H9 (cell line): ENCODE measurements around the gene DLX5. TPM values are rescaled to one million over a fixed set of nuclear protein-coding genes. Genes with fewer than 3 reads are reported as not detected.

Source experiments
- DNase-seq: peaks from one replicate; pipeline ENCODE4 v3.0.0-alpha.2; 2017
- H2AFZ ChIP-seq: one replicate; pipeline ENCODE4 v1.6.1; 2013; ENCODE audit warnings: mild to moderate bottlenecking, low read length, control low read depth, moderate library complexity
- H2AK5ac ChIP-seq: 2 replicates; pipeline ENCODE4 v1.6.1; 2013; ENCODE audit warnings: low read length, control low read depth, mixed read lengths; ENCODE audit not compliant: insufficient read length
- H2BK120ac ChIP-seq: one replicate; pipeline ENCODE4 v1.6.1; 2013; ENCODE audit warnings: low read depth, mild to moderate bottlenecking, low read length, control low read depth, inconsistent platforms; ENCODE audit not compliant: poor library complexity, severe bottlenecking
- H2BK12ac ChIP-seq: 2 replicates; pipeline ENCODE4 v1.6.1; 2013; ENCODE audit warnings: low read length, control low read depth, mixed read lengths, low read depth; ENCODE audit not compliant: insufficient read length
- H2BK15ac ChIP-seq: 2 replicates; pipeline ENCODE4 v1.6.1; 2013; ENCODE audit warnings: low read depth, low read length, control low read depth
- H2BK20ac ChIP-seq: one replicate; pipeline ENCODE4 v1.6.1; 2013; ENCODE audit warnings: low read depth, mild to moderate bottlenecking, low read length, control low read depth, inconsistent platforms; ENCODE audit not compliant: poor library complexity, severe bottlenecking
- H2BK5ac ChIP-seq: 2 replicates; pipeline ENCODE4 v1.6.1; 2013; ENCODE audit warnings: low read length, control low read depth, mixed read lengths; ENCODE audit not compliant: insufficient read length
- H3K14ac ChIP-seq: 2 replicates; pipeline ENCODE4 v1.6.1; 2013; ENCODE audit warnings: low read length, control low read depth; ENCODE audit not compliant: insufficient read depth
- H3K18ac ChIP-seq: 2 replicates; pipeline ENCODE4 v1.6.1; 2013; ENCODE audit warnings: low read depth, mild to moderate bottlenecking, mixed read lengths, low read length, control low read depth; ENCODE audit not compliant: insufficient read length
- H3K23ac ChIP-seq: 2 replicates; pipeline ENCODE4 v1.6.1; 2013; ENCODE audit warnings: low read length, control low read depth, mixed read lengths, low read depth; ENCODE audit not compliant: insufficient read length
- H3K23me2 ChIP-seq: 2 replicates; pipeline ENCODE4 v1.6.1; 2013; ENCODE audit warnings: low read depth, mild to moderate bottlenecking, mixed read lengths, low read length, control low read depth; ENCODE audit not compliant: insufficient read length, poor library complexity, severe bottlenecking
- H3K27ac ChIP-seq: 2 replicates; pipeline ENCODE4 v1.5.1; 2013; ENCODE audit warnings: low read length, control low read depth, mixed read lengths, low read depth; ENCODE audit not compliant: insufficient read length
- H3K27me3 ChIP-seq: 2 replicates; pipeline ENCODE4 v1.6.1; 2013; ENCODE audit warnings: low read length, control low read depth, inconsistent platforms; ENCODE audit not compliant: insufficient read depth
- H3K4ac ChIP-seq: 2 replicates; pipeline ENCODE4 v1.6.1; 2013; ENCODE audit warnings: low read depth, mild to moderate bottlenecking, control low read depth, inconsistent platforms, low read length, moderate library complexity
- H3K4me1 ChIP-seq: 2 replicates; pipeline ENCODE4 v1.6.1; 2013; ENCODE audit warnings: low read length, control low read depth, inconsistent platforms; ENCODE audit not compliant: insufficient read depth
- H3K4me2 ChIP-seq: 2 replicates; pipeline ENCODE4 v1.6.1; 2013; ENCODE audit warnings: low read length, control low read depth, mixed read lengths; ENCODE audit not compliant: insufficient read length, insufficient read depth
- H3K56ac ChIP-seq: 2 replicates; pipeline ENCODE4 v1.6.1; 2013; ENCODE audit warnings: low read depth, mild to moderate bottlenecking, mixed read lengths, low read length, control low read depth; ENCODE audit not compliant: insufficient read length
- H3K79me1 ChIP-seq: 2 replicates; pipeline ENCODE4 v1.6.1; 2013; ENCODE audit warnings: low read depth, mild to moderate bottlenecking, moderate library complexity, low read length, control low read depth, inconsistent platforms; ENCODE audit not compliant: insufficient read depth, poor library complexity, severe bottlenecking
- H3K79me2 ChIP-seq: 2 replicates; pipeline ENCODE4 v1.6.1; 2013; ENCODE audit warnings: low read length, control low read depth, inconsistent platforms; ENCODE audit not compliant: insufficient read depth
- H3K9ac ChIP-seq: 2 replicates; pipeline ENCODE4 v1.6.1; 2013; ENCODE audit warnings: low read length, control low read depth, mixed read lengths; ENCODE audit not compliant: insufficient read length; ENCODE audit errors: extremely low read depth
- H3K9me3 ChIP-seq: one replicate; pipeline ENCODE4 v1.6.1; 2013; ENCODE audit warnings: low read depth, low read length, inconsistent platforms; ENCODE audit not compliant: control insufficient read depth
- H3T11ph ChIP-seq: one replicate; pipeline ENCODE4 v1.6.1; 2013; ENCODE audit warnings: mild to moderate bottlenecking, low read length, control low read depth, inconsistent platforms
- H4K20me1 ChIP-seq: one replicate; pipeline ENCODE4 v1.6.1; 2013; ENCODE audit not compliant: control insufficient read depth, insufficient read length, insufficient read depth
- H4K5ac ChIP-seq: 2 replicates; pipeline ENCODE4 v1.6.1; 2013; ENCODE audit warnings: low read depth, mild to moderate bottlenecking, mixed read lengths, low read length, control low read depth; ENCODE audit not compliant: insufficient read length
- H4K8ac ChIP-seq: replicated peaks from 2 replicates; pipeline ENCODE4 v1.6.1; 2013; ENCODE audit warnings: low read length, control low read depth, mixed read lengths, low read depth; ENCODE audit not compliant: insufficient read length
- H4K91ac ChIP-seq: 2 replicates; pipeline ENCODE4 v1.6.1; 2013; ENCODE audit warnings: low read depth, mild to moderate bottlenecking, moderate library complexity, mixed read lengths, low read length, control low read depth; ENCODE audit not compliant: insufficient read length
- H3K27ac Mint-ChIP-seq, 3 experiments: 2 replicates in 2 of 3; 3 replicates in 1 of 3; pipeline ENCODE4 v1.8.0; 2020 to 2021; ENCODE audit warnings: mixed read lengths in 3 of 3, mild to moderate bottlenecking in 1 of 3, moderate library complexity in 1 of 3
- H3K27me3 Mint-ChIP-seq: 2 replicates; pipeline ENCODE4 v1.8.0; 2021; ENCODE audit warnings: low read depth, mild to moderate bottlenecking, moderate library complexity, mixed read lengths
- H3K36me3 Mint-ChIP-seq, 3 experiments: 2 replicates in 2 of 3; 3 replicates in 1 of 3; pipeline ENCODE4 v1.8.0; 2020 to 2021; ENCODE audit warnings: low read depth in 3 of 3, mixed read lengths in 3 of 3; ENCODE audit not compliant: insufficient read depth in 1 of 3
- H3K4me1 Mint-ChIP-seq, 2 experiments: 2 replicates each; pipeline ENCODE4 v1.8.0; 2020; ENCODE audit warnings: mixed read lengths in 2 of 2
- H3K4me3 Mint-ChIP-seq, 2 experiments: 2 replicates in 1 of 2; 3 replicates in 1 of 2; pipeline ENCODE4 v1.8.0; 2020 to 2021; ENCODE audit warnings: mild to moderate bottlenecking in 2 of 2, mixed read lengths in 2 of 2, moderate library complexity in 1 of 2
- H3K9me3 Mint-ChIP-seq, 2 experiments: 2 replicates in 1 of 2; 3 replicates in 1 of 2; pipeline ENCODE4 v1.8.0; 2020; ENCODE audit warnings: mild to moderate bottlenecking in 2 of 2, mixed read lengths in 2 of 2, moderate library complexity in 1 of 2
- CTCF ChIP-seq: fragments of 200-600 bp; sonication (generic); conservative IDR thresholded peaks from 3 replicates; pipeline ENCODE4 v1.8.0; 2021; ENCODE audit warnings: antibody characterized with exemption, mild to moderate bottlenecking
- WGBS: extraction: QIAGEN DNeasy Blood & Tissue Kit; methylation state at CpG from one replicate; pipeline ENCODE4 v1.1.7; 2013; ENCODE audit warnings: missing lambda C conversion rate, low lambda C conversion rate, mixed read lengths; ENCODE audit not compliant: insufficient read length; ENCODE audit errors: extremely low coverage; 5-methylcytosine and 5-hydroxymethylcytosine counted together
- total RNA-seq: library from RNA; stranded (reverse); gene quantifications from 2 replicates; pipeline ENCODE4 v1.2.1, GENCODE V29; 2021

The DLX5 gene
- total RNA-seq, 1 experiment from 2014 or later: 0.22 TPM

GRCh38 chr7:97018126-97018601 is 6.5 kb downstream of the DLX5 start:
- H4K20me1 ChIP-seq: peaks cover 3% of the 10 kb centered on the region
- Mint-ChIP-seq H3K9me3 (peaks cover 5 to 19% of the 10 kb centered on the region in 2 experiments), H3K36me3 (no peaks in the 10 kb centered on the region; a peak in 1 of 7 replicates), H3K4me1 (peaks cover 34 to 60% of the 10 kb centered on the region in 2 experiments), H3K27me3 (peaks cover 100% of the 10 kb centered on the region), H3K4me3 (peak overlapping the region in 1 of 2 experiments; percentile 80; a peak in 1 of 5 replicates), H3K27ac (no peak overlapping the region)
- no CpG with 5 or more reads among the region's 22 CpGs for WGBS
- no peak overlapping the region for H3K9ac ChIP-seq
- H2BK20ac ChIP-seq: no peak overlapping the region
- no peak overlapping the region for H3K56ac ChIP-seq
- no peak overlapping the region for H2AFZ ChIP-seq
- no peak overlapping the region for H3K4me2 ChIP-seq
- no peaks in the 10 kb centered on the region for H3K9me3 ChIP-seq
- no peak overlapping the region for H2BK15ac ChIP-seq
- H3K23ac ChIP-seq: no peak overlapping the region
- no peak overlapping the region for H2AK5ac ChIP-seq
- H2BK120ac ChIP-seq: no peak overlapping the region
- H3K14ac ChIP-seq: no peak overlapping the region
- H3K79me1 ChIP-seq: no peaks in the 10 kb centered on the region
- H3K79me2 ChIP-seq: no peaks in the 10 kb centered on the region
- no peak overlapping the region for H3K27ac ChIP-seq
- no peak overlapping the region for H3K4ac ChIP-seq
- no peaks in the 10 kb centered on the region for H3K4me1 ChIP-seq
- no peak overlapping the region for H4K5ac ChIP-seq
- peaks cover 98% of the 10 kb centered on the region for H3K27me3 ChIP-seq
- H4K91ac ChIP-seq: no peak overlapping the region
- H2BK12ac ChIP-seq: no peak overlapping the region
- H3K18ac ChIP-seq: no peak overlapping the region
- no peak overlapping the region for H4K8ac ChIP-seq
- no peak overlapping the region for H2BK5ac ChIP-seq
- DNase-seq: no peak
- no peak overlapping the region for H3T11ph ChIP-seq
- peaks cover 5% of the 10 kb centered on the region for H3K23me2 ChIP-seq
- TF ChIP-seq CTCF: no peak
